Parathyroid adenoma (tissue), 2 donors: ENCODE data around the gene MCM9.

ENCODE experiments used
- H2AFZ ChIP-seq: fragments of 300-600 bp; sonication (generic); one replicate; pipeline ENCODE4 v1.7.0; 2017; ENCODE audit warnings: antibody characterized with exemption, mild to moderate bottlenecking
- H3K27ac ChIP-seq: fragments of 300-600 bp; sonication (generic); one replicate; pipeline ENCODE4 v1.7.0; 2017
- H3K27me3 ChIP-seq: fragments of 300-600 bp; sonication (generic); one replicate; pipeline ENCODE4 v1.7.0; 2017; ENCODE audit warnings: low read length; ENCODE audit not compliant: control insufficient read depth, insufficient read depth
- H3K36me3 ChIP-seq: fragments of 300-600 bp; sonication (generic); one replicate; pipeline ENCODE4 v1.7.0; 2017; ENCODE audit warnings: low read length; ENCODE audit not compliant: control insufficient read depth, insufficient read depth
- H3K4me1 ChIP-seq: fragments of 300-600 bp; sonication (generic); one replicate; pipeline ENCODE4 v1.7.0; 2017; ENCODE audit warnings: control low read depth
- H3K4me2 ChIP-seq: fragments of 300-600 bp; sonication (generic); one replicate; pipeline ENCODE4 v1.7.0; 2017; ENCODE audit warnings: low read length
- H3K4me3 ChIP-seq: fragments of 300-600 bp; sonication (generic); one replicate; pipeline ENCODE4 v1.7.0; 2017; ENCODE audit warnings: low read depth, low read length
- H3K79me2 ChIP-seq: fragments of 300-600 bp; sonication (generic); one replicate; pipeline ENCODE4 v1.7.0; 2017; ENCODE audit warnings: control low read depth
- H3K9ac ChIP-seq: fragments of 300-600 bp; sonication (generic); one replicate; pipeline ENCODE4 v1.7.0; 2017; ENCODE audit warnings: mild to moderate bottlenecking
- H3K9me3 ChIP-seq: fragments of 300-600 bp; sonication (generic); one replicate; pipeline ENCODE4 v1.7.0; 2017; ENCODE audit warnings: low read length; ENCODE audit not compliant: control insufficient read depth
- TF ChIP-seq, protein P1 (sequence below): fragments of 300-600 bp; sonication (generic); IDR thresholded peaks from one replicate; pipeline ENCODE4 v1.7.0; 2017; ENCODE audit warnings: antibody characterized with exemption, mild to moderate bottlenecking
- donor health status: primary hyperparathyroidism.

Gene MCM9

GRCh38 chr6:118905084-118905483, 29.9 kb downstream of the MCM9 start:
- Histone ChIP-seq H3K27me3 (no peaks in the 10 kb centered on the region), H2AFZ (no peak overlapping the region), H3K9me3 (no peaks in the 10 kb centered on the region), H3K27ac (no peak overlapping the region), H3K79me2 (peaks cover 6% of the 10 kb centered on the region), H3K4me1 (peaks cover 15% of the 10 kb centered on the region), H3K4me3 (no peak overlapping the region), H3K36me3 (no peaks in the 10 kb centered on the region), H3K9ac (no peak overlapping the region), H3K4me2 (no peak overlapping the region)
- TF ChIP-seq, protein P1, sequence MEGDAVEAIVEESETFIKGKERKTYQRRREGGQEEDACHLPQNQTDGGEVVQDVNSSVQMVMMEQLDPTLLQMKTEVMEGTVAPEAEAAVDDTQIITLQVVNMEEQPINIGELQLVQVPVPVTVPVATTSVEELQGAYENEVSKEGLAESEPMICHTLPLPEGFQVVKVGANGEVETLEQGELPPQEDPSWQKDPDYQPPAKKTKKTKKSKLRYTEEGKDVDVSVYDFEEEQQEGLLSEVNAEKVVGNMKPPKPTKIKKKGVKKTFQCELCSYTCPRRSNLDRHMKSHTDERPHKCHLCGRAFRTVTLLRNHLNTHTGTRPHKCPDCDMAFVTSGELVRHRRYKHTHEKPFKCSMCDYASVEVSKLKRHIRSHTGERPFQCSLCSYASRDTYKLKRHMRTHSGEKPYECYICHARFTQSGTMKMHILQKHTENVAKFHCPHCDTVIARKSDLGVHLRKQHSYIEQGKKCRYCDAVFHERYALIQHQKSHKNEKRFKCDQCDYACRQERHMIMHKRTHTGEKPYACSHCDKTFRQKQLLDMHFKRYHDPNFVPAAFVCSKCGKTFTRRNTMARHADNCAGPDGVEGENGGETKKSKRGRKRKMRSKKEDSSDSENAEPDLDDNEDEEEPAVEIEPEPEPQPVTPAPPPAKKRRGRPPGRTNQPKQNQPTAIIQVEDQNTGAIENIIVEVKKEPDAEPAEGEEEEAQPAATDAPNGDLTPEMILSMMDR = no peak

DNA sequence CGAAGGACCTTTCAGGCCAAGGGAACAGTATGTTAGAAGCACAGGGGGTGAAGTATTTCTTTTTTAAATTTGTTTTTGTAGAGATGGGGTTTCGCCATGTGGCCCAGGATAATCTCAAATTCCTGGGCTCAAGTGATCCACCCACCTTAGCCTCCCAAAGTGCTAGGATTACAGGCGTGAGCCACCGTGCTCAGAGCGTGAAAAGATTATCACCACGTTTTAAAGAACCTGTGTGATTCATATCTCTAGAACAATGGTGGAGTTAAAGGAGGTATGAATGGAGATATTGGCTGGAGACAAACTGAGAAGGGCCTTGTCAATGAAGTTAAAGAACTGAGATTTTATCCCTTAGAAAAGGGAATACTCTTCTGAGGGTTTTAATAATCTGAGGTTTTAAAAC, 31.3 kb downstream of the MCM9 start:
- Histone ChIP-seq H2AFZ (no peak overlapping the region), H3K4me2 (no peak overlapping the region), H3K79me2 (peaks cover 19% of the 10 kb centered on the region), H3K4me1 (peaks cover 15% of the 10 kb centered on the region), H3K27ac (no peak overlapping the region), H3K9me3 (no peaks in the 10 kb centered on the region), H3K9ac (no peak overlapping the region), H3K4me3 (no peak overlapping the region), H3K27me3 (no peaks in the 10 kb centered on the region), H3K36me3 (no peaks in the 10 kb centered on the region)
- TF ChIP-seq, protein P1 = no peak

GRCh38 chr6:118903138-118903537, 31.8 kb downstream of the MCM9 start:
- H3K36me3 ChIP-seq = no peaks in the 10 kb centered on the region
- H3K27ac ChIP-seq = no peak overlapping the region
- H3K79me2 ChIP-seq = peaks cover 23% of the 10 kb centered on the region
- TF ChIP-seq, protein P1 = no peak
- H3K4me2 ChIP-seq = no peak overlapping the region
- H3K4me3 ChIP-seq = no peak overlapping the region
- no peaks in the 10 kb centered on the region for H3K9me3 ChIP-seq
- no peak overlapping the region for H3K9ac ChIP-seq
- H2AFZ ChIP-seq = no peak overlapping the region
- peaks cover 15% of the 10 kb centered on the region for H3K4me1 ChIP-seq
- H3K27me3 ChIP-seq = no peaks in the 10 kb centered on the region

DNA sequence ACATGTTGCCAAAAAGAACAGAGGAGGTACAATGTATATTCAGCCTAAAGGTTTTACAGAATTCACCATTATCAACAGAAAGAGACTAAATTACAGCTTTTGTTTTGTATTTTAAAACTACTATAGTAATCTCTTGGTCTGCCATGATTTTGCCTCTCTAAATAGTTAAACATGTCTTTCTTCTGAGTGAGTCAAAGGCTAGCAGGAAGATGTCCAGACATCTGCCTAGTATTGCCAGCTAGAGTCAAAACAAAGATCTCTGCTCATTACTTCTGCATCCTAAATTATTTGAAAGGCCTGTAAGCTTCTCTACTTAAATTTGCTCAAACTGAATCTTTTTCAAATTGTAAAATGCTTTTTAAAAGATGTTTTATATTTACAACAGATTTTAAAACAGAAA, 32.2 kb downstream of the MCM9 start:
- Histone ChIP-seq H3K4me2 (no peak overlapping the region), H3K9ac (no peak overlapping the region), H3K4me1 (peaks cover 15% of the 10 kb centered on the region), H3K36me3 (no peaks in the 10 kb centered on the region), H3K4me3 (no peak overlapping the region), H3K9me3 (no peaks in the 10 kb centered on the region), H2AFZ (no peak overlapping the region), H3K79me2 (peaks cover 24% of the 10 kb centered on the region), H3K27ac (no peak overlapping the region), H3K27me3 (no peaks in the 10 kb centered on the region)
- TF ChIP-seq, protein P1 = no peak

GRCh38 chr6:118899948-118900347, 35.0 kb downstream of the MCM9 start:
- Histone ChIP-seq H3K4me3 (no peak overlapping the region), H2AFZ (no peak overlapping the region), H3K27ac (no peak overlapping the region), H3K9ac (no peak overlapping the region), H3K4me2 (no peak overlapping the region), H3K36me3 (no peaks in the 10 kb centered on the region), H3K79me2 (peaks cover 34% of the 10 kb centered on the region), H3K4me1 (peaks cover 15% of the 10 kb centered on the region), H3K27me3 (no peaks in the 10 kb centered on the region), H3K9me3 (no peaks in the 10 kb centered on the region)
- TF ChIP-seq, protein P1 = no peak
